IMR-90 (cell line): Measurements from ENCODE around the gene TBC1D12.
"Not testable (repeated sequence)": the region's sequence is repeated elsewhere in the genome, so short reads cannot be mapped to it uniquely, and the experiment has no call there.

Source experiments
- CEBPB ChIP-seq: IDR thresholded peaks from 2 replicates; pipeline ENCODE4 v1.6.1; 2012; ENCODE audit warnings: low read depth, low read length, improper control_type of control experiment
- POLR2A ChIP-seq: IDR thresholded peaks from 2 replicates; pipeline ENCODE4 v1.6.1; 2012; ENCODE audit warnings: mild to moderate bottlenecking, low read depth, low read length
- RAD21 ChIP-seq: IDR thresholded peaks from 2 replicates; pipeline ENCODE4 v1.6.1; 2012; ENCODE audit warnings: low read length, improper control_type of control experiment
- RFX5 ChIP-seq: IDR thresholded peaks from 2 replicates; pipeline ENCODE4 v1.8.0; 2012; ENCODE audit warnings: low read depth, mild to moderate bottlenecking, low read length, moderate library complexity
- SMC3 ChIP-seq: fragments of 150-350 bp; IDR thresholded peaks from 2 replicates; pipeline ENCODE4 v1.6.1; 2016; ENCODE audit warnings: low read depth, mild to moderate bottlenecking, antibody characterized with exemption, low read length, moderate library complexity
- TF ChIP-seq, protein P1 (sequence below): conservative IDR thresholded peaks from 2 replicates; pipeline ENCODE4 v1.5.1; 2012; ENCODE audit warnings: mild to moderate bottlenecking, low read depth, low read length, improper control_type of control experiment

DNA sequence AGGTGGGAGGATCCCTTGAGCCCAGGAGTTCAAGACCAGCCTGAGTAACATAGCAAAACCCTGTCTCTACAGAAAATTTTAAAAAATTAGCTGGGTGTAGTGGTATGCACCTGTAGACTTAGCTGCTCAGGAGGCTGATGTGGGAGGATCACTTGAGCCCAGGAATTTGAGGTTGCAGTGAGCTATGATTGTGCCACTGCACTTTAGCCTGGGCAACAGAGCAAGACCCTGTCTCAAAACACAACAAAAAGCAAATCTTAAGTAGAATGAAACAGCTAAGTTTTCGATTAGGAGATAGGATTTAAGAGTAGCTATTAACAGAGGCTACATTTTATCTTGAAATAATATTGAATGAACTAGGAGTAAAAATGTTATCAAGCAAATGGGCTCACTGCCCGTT lies 139.9 kb downstream of the TBC1D12 start:
- TF ChIP-seq, protein P1, sequence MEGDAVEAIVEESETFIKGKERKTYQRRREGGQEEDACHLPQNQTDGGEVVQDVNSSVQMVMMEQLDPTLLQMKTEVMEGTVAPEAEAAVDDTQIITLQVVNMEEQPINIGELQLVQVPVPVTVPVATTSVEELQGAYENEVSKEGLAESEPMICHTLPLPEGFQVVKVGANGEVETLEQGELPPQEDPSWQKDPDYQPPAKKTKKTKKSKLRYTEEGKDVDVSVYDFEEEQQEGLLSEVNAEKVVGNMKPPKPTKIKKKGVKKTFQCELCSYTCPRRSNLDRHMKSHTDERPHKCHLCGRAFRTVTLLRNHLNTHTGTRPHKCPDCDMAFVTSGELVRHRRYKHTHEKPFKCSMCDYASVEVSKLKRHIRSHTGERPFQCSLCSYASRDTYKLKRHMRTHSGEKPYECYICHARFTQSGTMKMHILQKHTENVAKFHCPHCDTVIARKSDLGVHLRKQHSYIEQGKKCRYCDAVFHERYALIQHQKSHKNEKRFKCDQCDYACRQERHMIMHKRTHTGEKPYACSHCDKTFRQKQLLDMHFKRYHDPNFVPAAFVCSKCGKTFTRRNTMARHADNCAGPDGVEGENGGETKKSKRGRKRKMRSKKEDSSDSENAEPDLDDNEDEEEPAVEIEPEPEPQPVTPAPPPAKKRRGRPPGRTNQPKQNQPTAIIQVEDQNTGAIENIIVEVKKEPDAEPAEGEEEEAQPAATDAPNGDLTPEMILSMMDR = not testable (repeated sequence)
- TF ChIP-seq RAD21, CEBPB, SMC3, POLR2A, RFX5: not testable (repeated sequence)
